SK-N-SH treated with all-trans-retinoic acid at 6 μM for 48 hours (cell line): Measurements from ENCODE around the gene RBM19.

Source experiments
- ATAC-seq: fragments of 200-7000 bp; cut with Tn5 transposase; 3 replicates; pipeline ENCODE4 v1.9.1; 2020; ENCODE audit warnings: mild to moderate bottlenecking, moderate library complexity
- ARNTL ChIP-seq: fragments of 450-650 bp; formaldehyde crosslinking; IDR thresholded peaks from 2 replicates; pipeline ENCODE4 v1.5.0; 2020; ENCODE audit warnings: low read depth, mild to moderate bottlenecking, moderate library complexity, borderline replicate concordance
- BACH2 ChIP-seq: fragments of 250-450 bp; sonication (Bioruptor Pico); IDR thresholded peaks from 2 replicates; pipeline ENCODE4 v1.9.0; 2021; ENCODE audit warnings: mild to moderate bottlenecking, borderline replicate concordance
- CREB5 ChIP-seq: fragments of 250-450 bp; sonication (Bioruptor Pico); IDR thresholded peaks from 2 replicates; pipeline ENCODE4 v1.5.1; 2020; ENCODE audit warnings: low read depth, mild to moderate bottlenecking, moderate library complexity
- CSDC2 ChIP-seq: fragments of 250-450 bp; sonication (Bioruptor Pico); IDR thresholded peaks from 2 replicates; pipeline ENCODE4 v1.5.0; 2020; ENCODE audit warnings: mild to moderate bottlenecking, moderate library complexity
- ESRRG ChIP-seq: fragments of 250-450 bp; sonication (Bioruptor Pico); IDR thresholded peaks from 2 replicates; pipeline ENCODE4 v1.6.1; 2021; ENCODE audit warnings: mild to moderate bottlenecking
- GLIS3 ChIP-seq: fragments of 250-450 bp; sonication (Bioruptor Pico); IDR thresholded peaks from 2 replicates; pipeline ENCODE4 v1.5.0; 2020; ENCODE audit warnings: mild to moderate bottlenecking, moderate library complexity
- ISL1 ChIP-seq: fragments of 250-450 bp; sonication (Bioruptor Pico); IDR thresholded peaks from 2 replicates; pipeline ENCODE4 v2.1.2; 2022; ENCODE audit warnings: mild to moderate bottlenecking, moderate library complexity
- OSR1 ChIP-seq: fragments of 250-450 bp; sonication (Bioruptor Pico); IDR thresholded peaks from 2 replicates; pipeline ENCODE4 v1.8.0; 2022; ENCODE audit warnings: moderate library complexity, mild to moderate bottlenecking, inconsistent platforms
- PPARA ChIP-seq: fragments of 250-450 bp; sonication (Bioruptor Pico); IDR thresholded peaks from 2 replicates; pipeline ENCODE4 v1.5.0; 2020; ENCODE audit warnings: mild to moderate bottlenecking, borderline replicate concordance
- RARB ChIP-seq: fragments of 250-450 bp; sonication (Bioruptor Pico); IDR thresholded peaks from 2 replicates; pipeline ENCODE4 v1.8.0; 2021; ENCODE audit warnings: mild to moderate bottlenecking, moderate library complexity
- SNAI2 ChIP-seq: fragments of 250-450 bp; sonication (Bioruptor Pico); IDR thresholded peaks from 2 replicates; pipeline ENCODE4 v1.5.0; 2020; ENCODE audit warnings: mild to moderate bottlenecking, moderate library complexity
- TCF4 ChIP-seq: fragments of 250-450 bp; sonication (Bioruptor Pico); IDR thresholded peaks from 2 replicates; pipeline ENCODE4 v1.8.0; 2021; ENCODE audit warnings: mild to moderate bottlenecking, moderate library complexity, borderline replicate concordance
- TOX ChIP-seq: fragments of 250-450 bp; sonication (Bioruptor Pico); IDR thresholded peaks from 2 replicates; pipeline ENCODE4 v1.8.0; 2021; ENCODE audit warnings: mild to moderate bottlenecking, moderate library complexity, borderline replicate concordance
- TSHZ2 ChIP-seq: fragments of 250-450 bp; sonication (Bioruptor Pico); IDR thresholded peaks from 2 replicates; pipeline ENCODE4 v1.5.0; 2020; ENCODE audit warnings: mild to moderate bottlenecking, moderate library complexity
- ZC3H10 ChIP-seq: fragments of 250-450 bp; sonication (Bioruptor Pico); IDR thresholded peaks from 2 replicates; pipeline ENCODE4 v1.5.1; 2021; ENCODE audit warnings: mild to moderate bottlenecking, moderate library complexity
- ZFP3 ChIP-seq: fragments of 250-450 bp; sonication (Bioruptor Pico); IDR thresholded peaks from 2 replicates; pipeline ENCODE4 v1.5.0; 2020; ENCODE audit warnings: mild to moderate bottlenecking, moderate library complexity
- ZNF565 ChIP-seq: fragments of 450-650 bp; formaldehyde crosslinking; conservative IDR thresholded peaks from 2 replicates; pipeline ENCODE4 v1.5.0; 2020; ENCODE audit warnings: low read depth, mild to moderate bottlenecking, moderate library complexity
- ZNF8 ChIP-seq: fragments of 450-650 bp; formaldehyde crosslinking; IDR thresholded peaks from 2 replicates; pipeline ENCODE4 v1.5.0; 2020; ENCODE audit warnings: mild to moderate bottlenecking, moderate library complexity
- TF ChIP-seq, protein P1 (sequence below): fragments of 250-450 bp; sonication (Bioruptor Pico); IDR thresholded peaks from 2 replicates; pipeline ENCODE4 v1.8.0; 2020; ENCODE audit warnings: mild to moderate bottlenecking, moderate library complexity, borderline replicate concordance
- TF ChIP-seq, protein P2 (sequence below): fragments of 250-450 bp; sonication (Bioruptor Pico); IDR thresholded peaks from 2 replicates; pipeline ENCODE4 v1.5.1; 2021; ENCODE audit warnings: mild to moderate bottlenecking, moderate library complexity

Gene RBM19

GRCh38 chr12:113921430-113921829 lies 44.7 kb downstream of the RBM19 start:
- TF ChIP-seq TSHZ2 (CRISPR knock-in tag) (no peak), GLIS3 (CRISPR knock-in tag) (no peak), ESRRG (CRISPR knock-in tag) (no peak), ZNF565 (CRISPR knock-in tag) (no peak), ZFP3 (CRISPR knock-in tag) (no peak), BACH2 (no peak), ISL1 (CRISPR knock-in tag) (no peak), PPARA (CRISPR knock-in tag) (no peak), RARB (CRISPR knock-in tag) (no peak), OSR1 (CRISPR knock-in tag) (no peak), ARNTL (CRISPR knock-in tag) (no peak), TCF4 (no peak), TOX (no peak), ZNF8 (CRISPR knock-in tag) (no peak), ZC3H10 (CRISPR knock-in tag) (no peak)
- TF ChIP-seq, protein P1, sequence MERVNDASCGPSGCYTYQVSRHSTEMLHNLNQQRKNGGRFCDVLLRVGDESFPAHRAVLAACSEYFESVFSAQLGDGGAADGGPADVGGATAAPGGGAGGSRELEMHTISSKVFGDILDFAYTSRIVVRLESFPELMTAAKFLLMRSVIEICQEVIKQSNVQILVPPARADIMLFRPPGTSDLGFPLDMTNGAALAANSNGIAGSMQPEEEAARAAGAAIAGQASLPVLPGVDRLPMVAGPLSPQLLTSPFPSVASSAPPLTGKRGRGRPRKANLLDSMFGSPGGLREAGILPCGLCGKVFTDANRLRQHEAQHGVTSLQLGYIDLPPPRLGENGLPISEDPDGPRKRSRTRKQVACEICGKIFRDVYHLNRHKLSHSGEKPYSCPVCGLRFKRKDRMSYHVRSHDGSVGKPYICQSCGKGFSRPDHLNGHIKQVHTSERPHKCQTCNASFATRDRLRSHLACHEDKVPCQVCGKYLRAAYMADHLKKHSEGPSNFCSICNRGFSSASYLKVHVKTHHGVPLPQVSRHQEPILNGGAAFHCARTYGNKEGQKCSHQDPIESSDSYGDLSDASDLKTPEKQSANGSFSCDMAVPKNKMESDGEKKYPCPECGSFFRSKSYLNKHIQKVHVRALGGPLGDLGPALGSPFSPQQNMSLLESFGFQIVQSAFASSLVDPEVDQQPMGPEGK (CRISPR knock-in tag) = no peak
- no peak for ATAC-seq

GRCh38 chr12:113919791-113920190 lies 46.3 kb downstream of the RBM19 start:
- ATAC-seq = no peak
- TF ChIP-seq RARB (CRISPR knock-in tag) (no peak), CREB5 (CRISPR knock-in tag) (no peak), ZNF8 (CRISPR knock-in tag) (no peak), CSDC2 (CRISPR knock-in tag) (no peak), SNAI2 (CRISPR knock-in tag) (no peak), GLIS3 (CRISPR knock-in tag) (no peak), ZNF565 (CRISPR knock-in tag) (no peak), ZFP3 (CRISPR knock-in tag) (no peak)
- TF ChIP-seq, protein P1 (CRISPR knock-in tag) = no peak

GRCh38 chr12:113918306-113918705 lies 47.8 kb downstream of the RBM19 start:
- ATAC-seq = no peak
- no peak for TF ChIP-seq RARB (CRISPR knock-in tag)
- TF ChIP-seq ISL1 (CRISPR knock-in tag) = no peak
- no peak for TF ChIP-seq TSHZ2 (CRISPR knock-in tag)
- TF ChIP-seq ZNF8 (CRISPR knock-in tag) = no peak
- TF ChIP-seq ESRRG (CRISPR knock-in tag) = no peak
- no peak for TF ChIP-seq TCF4
- TF ChIP-seq ZNF565 (CRISPR knock-in tag) = no peak
- TF ChIP-seq, protein P2, sequence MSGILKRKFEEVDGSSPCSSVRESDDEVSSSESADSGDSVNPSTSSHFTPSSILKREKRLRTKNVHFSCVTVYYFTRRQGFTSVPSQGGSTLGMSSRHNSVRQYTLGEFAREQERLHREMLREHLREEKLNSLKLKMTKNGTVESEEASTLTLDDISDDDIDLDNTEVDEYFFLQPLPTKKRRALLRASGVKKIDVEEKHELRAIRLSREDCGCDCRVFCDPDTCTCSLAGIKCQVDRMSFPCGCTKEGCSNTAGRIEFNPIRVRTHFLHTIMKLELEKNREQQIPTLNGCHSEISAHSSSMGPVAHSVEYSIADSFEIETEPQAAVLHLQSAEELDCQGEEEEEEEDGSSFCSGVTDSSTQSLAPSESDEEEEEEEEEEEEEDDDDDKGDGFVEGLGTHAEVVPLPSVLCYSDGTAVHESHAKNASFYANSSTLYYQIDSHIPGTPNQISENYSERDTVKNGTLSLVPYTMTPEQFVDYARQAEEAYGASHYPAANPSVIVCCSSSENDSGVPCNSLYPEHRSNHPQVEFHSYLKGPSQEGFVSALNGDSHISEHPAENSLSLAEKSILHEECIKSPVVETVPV (CRISPR knock-in tag) = no peak
